ENCODE results near the gene PTPN3. TPM values are rescaled to one million over a fixed set of nuclear protein-coding genes. Genes with fewer than 3 reads are reported as not detected.

The PTPN3 gene
- total RNA-seq, 4 donors from 2014 or later: 0.29 to 5.5 (median 2.1) TPM

GRCh38 chr9:109458453-109459211 is 39.5 kb downstream of the PTPN3 start:
- H3K27ac ChIP-seq: no peak overlapping the region
- DNase-seq: no peak
- H3K9me3 ChIP-seq: no peaks in the 10 kb centered on the region
- no peaks in the 10 kb centered on the region for H3K36me3 ChIP-seq
- no peaks in the 10 kb centered on the region for H3K4me1 ChIP-seq
- no peak overlapping the region for H3K4me3 ChIP-seq
- TF ChIP-seq POLR2A (IDR thresholded peaks at IDR 0.05) (no peak), CTCF (IDR thresholded peaks at IDR 0.05) (no peak)
- no peaks in the 10 kb centered on the region for H3K27me3 ChIP-seq
- intact Hi-C loops (cut with DNase I; ENCODE audit: low total_unique reads): no loop called here

DNA sequence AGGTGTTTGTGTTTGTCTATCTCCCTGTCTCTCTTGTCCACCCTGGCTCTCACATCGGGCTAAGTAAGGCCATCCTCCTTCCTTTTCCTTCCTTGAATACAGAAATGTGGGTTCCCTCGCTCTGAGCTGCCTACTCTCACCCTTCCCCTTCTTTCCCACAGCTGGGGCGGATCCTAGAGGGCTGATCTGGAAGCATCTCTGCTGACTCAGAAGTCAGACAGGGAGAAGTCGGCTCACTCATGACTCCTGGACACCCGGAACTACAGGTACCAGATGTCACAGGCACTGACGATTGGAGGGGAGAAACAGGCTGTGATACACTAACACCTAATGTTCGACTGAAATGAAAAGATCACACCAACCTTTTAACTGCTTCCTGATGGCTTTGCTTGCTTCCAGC is 41.3 kb downstream of the PTPN3 start:
- Histone ChIP-seq H3K27ac (no peak overlapping the region), H3K4me1 (no peaks in the 10 kb centered on the region), H3K36me3 (no peaks in the 10 kb centered on the region), H3K27me3 (no peaks in the 10 kb centered on the region), H3K4me3 (no peak overlapping the region), H3K9me3 (no peaks in the 10 kb centered on the region)
- intact Hi-C loops (cut with DNase I; ENCODE audit: low total_unique reads): no loop called here
- TF ChIP-seq CTCF (IDR thresholded peaks at IDR 0.05): no peak
- no peak for TF ChIP-seq POLR2A (IDR thresholded peaks at IDR 0.05)
- no peak for DNase-seq

GRCh38 chr9:109455861-109456260 is 42.2 kb downstream of the PTPN3 start:
- DNase-seq: no peak
- Histone ChIP-seq H3K9me3 (no peaks in the 10 kb centered on the region), H3K27me3 (no peaks in the 10 kb centered on the region), H3K36me3 (no peaks in the 10 kb centered on the region), H3K27ac (no peak overlapping the region), H3K4me3 (no peak overlapping the region), H3K4me1 (no peaks in the 10 kb centered on the region)
- intact Hi-C loops (cut with DNase I; ENCODE audit: low total_unique reads): no loop called here
- TF ChIP-seq POLR2A (IDR thresholded peaks at IDR 0.05): no peak
- TF ChIP-seq CTCF (IDR thresholded peaks at IDR 0.05): no peak

GRCh38 chr9:109455391-109455790 is 42.7 kb downstream of the PTPN3 start:
- TF ChIP-seq POLR2A (IDR thresholded peaks at IDR 0.05) (no peak), CTCF (IDR thresholded peaks at IDR 0.05) (no peak)
- no peak overlapping the region for H3K4me3 ChIP-seq

GRCh38 chr9:109454601-109455155 is 43.4 kb downstream of the PTPN3 start:
- H3K27ac ChIP-seq: no peak overlapping the region
- H3K9me3 ChIP-seq: no peaks in the 10 kb centered on the region
- TF ChIP-seq POLR2A (IDR thresholded peaks at IDR 0.05) (no peak), CTCF (IDR thresholded peaks at IDR 0.05) (no peak)
- intact Hi-C loops (cut with DNase I; ENCODE audit: low total_unique reads): no loop called here
- H3K27me3 ChIP-seq: no peaks in the 10 kb centered on the region
- no peak for DNase-seq
- H3K4me1 ChIP-seq: no peaks in the 10 kb centered on the region
- no peak overlapping the region for H3K4me3 ChIP-seq
- no peaks in the 10 kb centered on the region for H3K36me3 ChIP-seq

More at GRCh38 chr9:109455391-109455790, 42.7 kb downstream of the PTPN3 start:
- intact Hi-C loops (cut with DNase I; ENCODE audit: low total_unique reads): no loop called here
- Histone ChIP-seq H3K4me1 (no peaks in the 10 kb centered on the region), H3K36me3 (no peaks in the 10 kb centered on the region), H3K27ac (no peak overlapping the region), H3K9me3 (no peaks in the 10 kb centered on the region), H3K27me3 (no peaks in the 10 kb centered on the region)
- no peak for DNase-seq
